Measurements from ENCODE around the gene PHF20.
"Not testable (repeated sequence)": the region's sequence is repeated elsewhere in the genome, so short reads cannot be mapped to it uniquely, and the experiment has no call there.

Gene PHF20

DNA sequence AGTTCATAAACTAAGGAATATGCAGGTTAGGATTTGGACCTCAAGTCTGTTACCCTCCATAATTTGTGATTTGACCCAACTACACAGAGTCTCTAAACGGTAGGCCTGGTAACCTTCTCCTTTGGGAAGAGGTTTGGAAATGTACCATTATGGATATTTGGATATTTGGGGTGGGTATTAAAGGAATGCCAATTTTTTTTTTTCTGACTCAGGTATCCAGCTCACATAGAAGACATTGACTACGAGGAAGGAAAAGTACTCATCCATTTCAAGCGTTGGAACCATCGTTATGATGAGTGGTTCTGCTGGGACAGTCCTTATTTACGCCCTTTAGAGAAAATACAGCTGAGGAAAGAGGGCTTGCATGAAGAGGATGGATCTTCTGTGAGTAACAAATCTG, 70.5 kb downstream of the PHF20 start:
- DNase-seq, result no peak

GRCh38 chr20:35843894-35844293, 72.1 kb downstream of the PHF20 start:
- not testable (repeated sequence) for DNase-seq

- DNase-seq, result no peak
These were observed 73.7 kb downstream of the PHF20 start for GRCh38 chr20:35845561-35845960.

- DNase-seq, result no peak
These were observed 77.9 kb downstream of the PHF20 start for GRCh38 chr20:35849706-35850105.

GRCh38 chr20:35851659-35852058, 79.8 kb downstream of the PHF20 start:
- DNase-seq, result not testable (repeated sequence)

GRCh38 chr20:35854713-35855348, 83.0 kb downstream of the PHF20 start:
- no peak for DNase-seq

DNA sequence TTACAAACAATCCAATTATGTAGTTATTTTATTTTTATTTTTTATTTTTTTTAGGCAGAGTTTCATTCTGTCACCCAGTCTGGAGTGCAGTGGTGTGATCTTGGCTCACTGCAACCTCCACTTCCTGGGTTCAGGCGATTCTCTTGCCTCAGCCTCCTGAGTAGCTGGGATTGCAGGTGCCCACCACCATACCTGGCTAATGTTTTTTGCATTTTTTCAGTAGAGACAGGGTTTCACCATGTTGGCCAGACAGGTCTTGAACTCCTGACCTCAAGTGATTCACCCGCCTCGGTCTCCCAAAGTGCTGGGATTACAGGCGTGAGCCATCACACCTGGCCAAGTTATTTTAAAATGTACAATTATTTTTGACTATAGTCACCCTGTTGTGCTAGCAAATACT, 83.8 kb downstream of the PHF20 start:
- not testable (repeated sequence) for DNase-seq

GRCh38 chr20:35856866-35857265, 85.1 kb downstream of the PHF20 start:
- DNase-seq, result no peak

DNA sequence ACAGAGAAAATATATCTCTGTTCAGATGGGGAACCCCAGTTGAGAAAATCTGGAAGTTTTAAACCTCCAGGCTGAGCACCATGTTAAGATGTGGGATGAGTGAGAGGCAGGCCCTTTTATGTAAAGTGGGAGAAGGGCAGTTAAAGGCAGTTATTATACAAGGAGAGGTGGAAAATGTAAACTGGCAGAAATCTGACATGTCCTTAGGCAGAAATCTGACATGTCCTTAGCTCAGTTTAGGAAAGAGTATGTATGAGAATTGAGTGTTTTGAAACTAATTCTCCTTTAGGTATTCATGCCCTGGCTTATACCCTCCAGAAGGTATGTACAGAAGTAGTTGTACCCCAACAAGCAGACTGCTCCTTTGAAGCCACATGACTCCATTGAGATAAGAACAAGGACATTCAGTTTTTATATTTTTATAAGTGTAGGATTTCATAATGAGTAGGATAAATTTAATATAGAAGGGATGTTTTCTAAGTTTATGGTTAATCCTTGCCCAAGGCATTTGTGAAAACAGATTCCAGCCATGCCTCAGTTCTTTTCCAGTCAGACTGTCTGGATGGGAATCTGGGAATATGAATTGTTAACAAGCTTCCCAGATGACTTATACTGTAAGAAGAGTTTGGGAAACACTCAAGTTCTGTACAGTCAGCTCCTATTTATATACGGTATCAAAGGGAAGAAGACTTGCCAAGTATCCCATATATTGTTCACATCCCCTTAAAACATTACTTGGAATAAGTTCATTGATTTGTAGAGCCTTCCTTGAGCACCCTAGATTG, 94.8 kb downstream of the PHF20 start:
- DNase-seq, result no peak

DNA sequence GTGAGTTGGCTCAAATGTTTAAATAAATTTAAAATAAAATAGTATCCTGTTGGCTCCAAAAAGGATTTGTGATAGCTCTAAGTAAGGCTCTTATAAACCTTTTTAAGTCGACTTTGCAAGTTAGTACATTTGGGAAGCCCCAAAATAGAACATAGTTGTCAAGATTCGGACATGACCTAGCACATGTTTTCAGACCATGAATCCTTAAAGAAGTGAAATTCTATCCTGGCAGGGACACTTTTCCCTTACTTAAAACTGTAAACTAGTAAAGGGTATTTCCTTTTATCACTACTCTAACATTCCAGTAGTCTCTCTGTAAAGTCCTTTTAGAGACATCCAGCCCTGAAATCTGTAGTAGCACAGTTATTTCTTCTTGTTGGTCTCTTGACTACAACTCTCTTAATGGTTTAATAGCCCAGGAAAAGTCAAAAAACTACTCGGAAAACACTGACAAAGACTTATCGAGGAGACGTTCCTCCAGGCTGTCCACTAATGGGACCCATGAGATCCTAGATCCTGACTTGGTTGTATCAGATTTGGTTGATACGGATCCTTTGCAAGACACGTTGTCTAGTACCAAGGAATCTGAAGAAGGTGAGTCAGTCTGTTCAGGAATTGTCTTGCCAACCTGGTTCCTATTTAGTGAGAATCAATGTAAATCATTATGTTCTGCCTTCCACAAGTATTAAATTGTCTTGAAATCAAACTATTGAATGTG, 98.9 kb downstream of the PHF20 start:
- DNase-seq, result no peak

DNA sequence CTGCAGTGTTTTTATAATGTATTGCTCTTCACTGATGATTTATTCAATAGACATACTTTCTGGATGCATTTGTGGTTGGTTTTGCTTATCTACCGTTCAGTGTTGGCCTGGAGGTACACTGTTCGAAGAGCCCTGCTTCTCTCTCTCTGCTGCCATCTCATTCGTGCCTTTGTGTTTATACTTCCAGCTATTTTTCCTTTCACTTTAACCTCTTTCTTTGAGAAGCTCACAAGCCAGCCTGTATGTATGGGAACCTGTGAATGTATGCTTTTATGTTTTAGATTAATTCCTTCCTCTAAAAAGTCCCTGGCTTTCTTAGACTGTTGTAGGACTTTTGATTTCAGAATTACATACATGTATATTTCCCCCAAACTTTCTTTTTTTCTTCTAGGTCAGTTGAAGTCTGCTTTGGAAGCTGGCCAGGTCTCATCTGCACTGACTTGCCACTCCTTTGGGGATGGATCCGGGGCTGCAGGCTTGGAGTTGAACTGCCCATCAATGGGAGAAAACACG, 99.5 kb downstream of the PHF20 start:
- no peak for DNase-seq

DNA sequence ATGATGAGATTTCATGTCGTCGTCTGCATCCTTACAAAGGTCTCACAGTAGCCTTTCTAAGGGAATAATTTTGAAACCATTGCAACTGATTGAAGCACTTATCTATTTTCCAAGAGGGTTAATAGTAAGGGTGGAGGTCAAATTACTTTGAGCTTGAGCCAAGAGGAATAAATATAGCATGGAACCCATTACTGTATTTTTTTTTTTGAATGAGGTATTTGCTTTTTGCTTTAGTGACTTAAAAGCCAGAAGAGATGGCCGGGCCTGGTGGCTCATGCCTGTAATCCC, 104.2 kb downstream of the PHF20 start:
- DNase-seq, result no peak

DNA sequence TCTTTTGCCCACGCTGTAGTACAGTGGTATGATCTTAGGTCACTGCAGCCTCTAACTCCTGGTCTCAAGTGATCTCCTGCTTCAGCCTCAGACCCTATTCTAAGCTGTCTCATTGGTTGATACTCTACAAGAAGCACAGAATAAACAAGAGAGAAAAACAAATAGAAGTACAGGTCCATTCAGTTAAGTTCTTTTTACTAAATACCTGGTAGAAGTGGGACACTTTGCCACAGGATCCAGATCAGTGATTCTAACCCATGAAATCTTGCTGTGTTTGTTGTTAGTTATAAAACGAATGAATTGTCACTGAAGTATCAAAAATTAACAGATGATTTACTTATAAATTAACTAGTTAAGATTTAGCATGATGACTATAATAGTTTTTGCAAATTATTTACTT, 105.8 kb downstream of the PHF20 start:
- DNase-seq, result no peak

- DNase-seq, result no peak
These were observed 106.4 kb downstream of the PHF20 start for GRCh38 chr20:35878113-35878625.

GRCh38 chr20:35881676-35882075, 109.9 kb downstream of the PHF20 start:
- no peak for DNase-seq

GRCh38 chr20:35882427-35883161, 110.8 kb downstream of the PHF20 start:
- not testable (repeated sequence) for DNase-seq

GRCh38 chr20:35883336-35883777, 111.5 kb downstream of the PHF20 start:
- DNase-seq, result no peak

GRCh38 chr20:35883778-35884540, 112.1 kb downstream of the PHF20 start:
- DNase-seq, result peak; percentile 80

DNA sequence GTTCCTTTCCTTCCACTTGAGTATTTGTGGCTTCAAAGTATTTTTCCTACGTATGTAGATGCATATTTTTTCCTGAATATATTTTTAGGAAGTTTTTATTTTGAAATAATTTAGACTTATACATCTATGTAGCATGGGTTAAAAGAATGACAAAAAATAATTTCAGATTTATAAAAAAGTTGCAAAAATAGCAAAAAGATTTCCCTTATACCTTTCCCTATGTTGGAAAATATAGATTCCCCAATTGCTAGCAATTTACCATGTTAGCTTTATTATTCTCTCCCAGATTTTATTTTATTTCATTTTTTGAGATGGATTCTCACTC, 112.7 kb downstream of the PHF20 start:
- no peak for DNase-seq

- DNase-seq, result no peak
These were observed 113.4 kb downstream of the PHF20 start for GRCh38 chr20:35885212-35885611.

GRCh38 chr20:35886537-35886936, 114.7 kb downstream of the PHF20 start:
- DNase-seq, result no peak

DNA sequence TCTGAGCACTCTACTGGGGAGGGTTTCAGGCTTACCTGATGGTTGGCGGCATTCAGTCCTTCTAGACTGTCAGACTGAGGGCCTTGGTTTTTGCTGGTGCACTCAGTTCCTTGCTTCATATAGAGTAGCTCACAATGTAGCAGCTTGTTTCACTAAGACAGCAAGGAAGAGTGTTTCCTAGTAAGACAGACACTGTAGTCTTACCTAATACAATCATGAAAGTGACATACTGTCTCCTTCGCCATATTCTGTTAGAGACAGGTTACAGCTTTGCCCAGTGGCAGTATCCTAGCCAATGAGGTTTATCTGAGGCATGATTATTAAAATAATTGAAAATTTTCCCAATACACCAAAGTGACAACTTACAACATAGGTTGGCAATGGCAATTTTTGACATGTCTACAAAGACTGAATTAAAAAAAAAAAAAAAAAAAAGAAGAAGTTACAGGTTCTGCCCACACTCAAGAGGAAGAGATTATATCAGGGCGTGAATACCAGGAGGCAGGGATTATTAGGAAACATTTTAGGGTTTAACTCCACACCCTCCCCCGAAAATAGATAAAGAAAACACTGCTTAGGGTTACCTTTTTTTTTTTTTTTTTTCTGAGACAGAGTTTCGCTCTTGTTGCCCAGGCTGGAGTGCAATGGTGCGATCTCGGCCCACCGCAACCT, 115.7 kb downstream of the PHF20 start:
- DNase-seq, result no peak

Data from activated effector memory CD4-positive, alpha-beta T cell treated with anti-CD3 and anti-CD28 coated beads, Interleukin-2, amount 50 U/mL, for 16 hours (primary cell).